SHP77 treated with DMSO at 0.1 percent for 48 hours (cell line): ENCODE data around the gene LMBR1.
"Not testable (repeated sequence)": the region's sequence is repeated elsewhere in the genome, so short reads cannot be mapped to it uniquely, and the experiment has no call there.

Source experiments
- DNase-seq: peaks from one replicate; lab custom pipeline; 2025; lab: John Stamatoyannopoulos, UW

Gene LMBR1

GRCh38 chr7:156759143-156759542 lies 133.8 kb downstream of the LMBR1 start:
- no peak for DNase-seq

- no peak for DNase-seq
Observed at GRCh38 chr7:156754201-156754600, 138.8 kb downstream of the LMBR1 start.

- no peak for DNase-seq
Observed at GRCh38 chr7:156753630-156754029, 139.4 kb downstream of the LMBR1 start.

GRCh38 chr7:156753229-156753560 lies 139.8 kb downstream of the LMBR1 start:
- no peak for DNase-seq

GRCh38 chr7:156752367-156753228 lies 140.4 kb downstream of the LMBR1 start:
- DNase-seq = no peak

- no peak for DNase-seq
Observed at GRCh38 chr7:156751319-156751718, 141.7 kb downstream of the LMBR1 start.

- no peak for DNase-seq
Observed at GRCh38 chr7:156747718-156748117, 145.3 kb downstream of the LMBR1 start.

GRCh38 chr7:156746891-156747290 lies 146.1 kb downstream of the LMBR1 start:
- DNase-seq = no peak

- DNase-seq = no peak
Observed at GRCh38 chr7:156739596-156739995, 153.4 kb downstream of the LMBR1 start.

- no peak for DNase-seq
Observed at GRCh38 chr7:156735851-156736250, 157.1 kb downstream of the LMBR1 start.

- DNase-seq = no peak
Observed at GRCh38 chr7:156733638-156734037, 159.3 kb downstream of the LMBR1 start.

- no peak for DNase-seq
Observed at GRCh38 chr7:156732091-156732625, 160.8 kb downstream of the LMBR1 start.

- DNase-seq = no peak
Observed at GRCh38 chr7:156731651-156732050, 161.3 kb downstream of the LMBR1 start.

GRCh38 chr7:156725936-156726335 lies 167.0 kb downstream of the LMBR1 start:
- no peak for DNase-seq

GRCh38 chr7:156725073-156725472 lies 167.9 kb downstream of the LMBR1 start:
- DNase-seq = no peak

GRCh38 chr7:156722043-156722826 lies 170.7 kb downstream of the LMBR1 start:
- DNase-seq = no peak

- DNase-seq = no peak
Observed at GRCh38 chr7:156703773-156704482, 189.1 kb downstream of the LMBR1 start.

GRCh38 chr7:156703209-156703608 lies 189.8 kb downstream of the LMBR1 start:
- DNase-seq = no peak

GRCh38 chr7:156702399-156702798 lies 190.6 kb downstream of the LMBR1 start:
- no peak for DNase-seq

GRCh38 chr7:156701787-156702186 lies 191.2 kb downstream of the LMBR1 start:
- not testable (repeated sequence) for DNase-seq

GRCh38 chr7:156698512-156698911 lies 194.5 kb downstream of the LMBR1 start:
- DNase-seq = not testable (repeated sequence)

- not testable (repeated sequence) for DNase-seq
Observed at GRCh38 chr7:156697283-156697682, 195.7 kb downstream of the LMBR1 start.
